Parathyroid adenoma (tissue), 2 donors: ENCODE measurements around the gene L1TD1.
"Not testable (repeated sequence)": the region's sequence is repeated elsewhere in the genome, so short reads cannot be mapped to it uniquely, and the experiment has no call there.

ENCODE experiments used
- H2AFZ ChIP-seq: fragments of 300-600 bp; sonication (generic); one replicate; pipeline ENCODE4 v1.7.0; 2017; ENCODE audit warnings: antibody characterized with exemption, mild to moderate bottlenecking
- H3K27ac ChIP-seq: fragments of 300-600 bp; sonication (generic); one replicate; pipeline ENCODE4 v1.7.0; 2017
- H3K27me3 ChIP-seq: fragments of 300-600 bp; sonication (generic); one replicate; pipeline ENCODE4 v1.7.0; 2017; ENCODE audit warnings: low read length; ENCODE audit not compliant: control insufficient read depth, insufficient read depth
- H3K36me3 ChIP-seq: fragments of 300-600 bp; sonication (generic); one replicate; pipeline ENCODE4 v1.7.0; 2017; ENCODE audit warnings: low read length; ENCODE audit not compliant: control insufficient read depth, insufficient read depth
- H3K4me1 ChIP-seq: fragments of 300-600 bp; sonication (generic); one replicate; pipeline ENCODE4 v1.7.0; 2017; ENCODE audit warnings: control low read depth
- H3K4me2 ChIP-seq: fragments of 300-600 bp; sonication (generic); one replicate; pipeline ENCODE4 v1.7.0; 2017; ENCODE audit warnings: low read length
- H3K4me3 ChIP-seq: fragments of 300-600 bp; sonication (generic); one replicate; pipeline ENCODE4 v1.7.0; 2017; ENCODE audit warnings: low read depth, low read length
- H3K79me2 ChIP-seq: fragments of 300-600 bp; sonication (generic); one replicate; pipeline ENCODE4 v1.7.0; 2017; ENCODE audit warnings: control low read depth
- H3K9ac ChIP-seq: fragments of 300-600 bp; sonication (generic); one replicate; pipeline ENCODE4 v1.7.0; 2017; ENCODE audit warnings: mild to moderate bottlenecking
- H3K9me3 ChIP-seq: fragments of 300-600 bp; sonication (generic); one replicate; pipeline ENCODE4 v1.7.0; 2017; ENCODE audit warnings: low read length; ENCODE audit not compliant: control insufficient read depth
- TF ChIP-seq, protein P1 (sequence below): fragments of 300-600 bp; sonication (generic); IDR thresholded peaks from one replicate; pipeline ENCODE4 v1.7.0; 2017; ENCODE audit warnings: antibody characterized with exemption, mild to moderate bottlenecking
- donor health status: primary hyperparathyroidism.

The L1TD1 gene

DNA sequence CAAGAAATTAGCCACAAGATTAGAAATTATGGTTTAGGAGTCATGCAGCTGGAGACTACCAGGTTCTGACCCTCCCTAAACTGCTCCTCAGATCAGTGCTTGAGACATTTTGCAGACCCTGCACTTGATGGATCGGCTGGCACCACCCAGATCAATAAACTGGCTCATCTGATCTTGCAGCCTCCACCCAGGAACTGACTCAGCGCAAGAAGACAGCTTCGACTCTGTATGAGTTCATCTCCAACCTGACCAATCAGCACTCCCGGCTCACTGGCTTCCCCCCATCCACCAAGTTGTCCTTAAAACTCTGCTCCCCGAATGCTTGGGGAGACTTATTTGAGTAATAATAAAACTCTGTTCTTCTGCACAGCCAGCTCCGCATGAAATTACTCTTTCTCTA lies 40.0 kb downstream of the L1TD1 start:
- Histone ChIP-seq H2AFZ (no peak overlapping the region), H3K79me2 (no peaks in the 10 kb centered on the region), H3K9ac (no peak overlapping the region), H3K4me3 (no peak overlapping the region), H3K36me3 (no peaks in the 10 kb centered on the region), H3K27me3 (no peaks in the 10 kb centered on the region), H3K4me1 (no peaks in the 10 kb centered on the region), H3K4me2 (no peak overlapping the region), H3K27ac (no peak overlapping the region), H3K9me3 (no peaks in the 10 kb centered on the region)
- TF ChIP-seq, protein P1, sequence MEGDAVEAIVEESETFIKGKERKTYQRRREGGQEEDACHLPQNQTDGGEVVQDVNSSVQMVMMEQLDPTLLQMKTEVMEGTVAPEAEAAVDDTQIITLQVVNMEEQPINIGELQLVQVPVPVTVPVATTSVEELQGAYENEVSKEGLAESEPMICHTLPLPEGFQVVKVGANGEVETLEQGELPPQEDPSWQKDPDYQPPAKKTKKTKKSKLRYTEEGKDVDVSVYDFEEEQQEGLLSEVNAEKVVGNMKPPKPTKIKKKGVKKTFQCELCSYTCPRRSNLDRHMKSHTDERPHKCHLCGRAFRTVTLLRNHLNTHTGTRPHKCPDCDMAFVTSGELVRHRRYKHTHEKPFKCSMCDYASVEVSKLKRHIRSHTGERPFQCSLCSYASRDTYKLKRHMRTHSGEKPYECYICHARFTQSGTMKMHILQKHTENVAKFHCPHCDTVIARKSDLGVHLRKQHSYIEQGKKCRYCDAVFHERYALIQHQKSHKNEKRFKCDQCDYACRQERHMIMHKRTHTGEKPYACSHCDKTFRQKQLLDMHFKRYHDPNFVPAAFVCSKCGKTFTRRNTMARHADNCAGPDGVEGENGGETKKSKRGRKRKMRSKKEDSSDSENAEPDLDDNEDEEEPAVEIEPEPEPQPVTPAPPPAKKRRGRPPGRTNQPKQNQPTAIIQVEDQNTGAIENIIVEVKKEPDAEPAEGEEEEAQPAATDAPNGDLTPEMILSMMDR: no peak

DNA sequence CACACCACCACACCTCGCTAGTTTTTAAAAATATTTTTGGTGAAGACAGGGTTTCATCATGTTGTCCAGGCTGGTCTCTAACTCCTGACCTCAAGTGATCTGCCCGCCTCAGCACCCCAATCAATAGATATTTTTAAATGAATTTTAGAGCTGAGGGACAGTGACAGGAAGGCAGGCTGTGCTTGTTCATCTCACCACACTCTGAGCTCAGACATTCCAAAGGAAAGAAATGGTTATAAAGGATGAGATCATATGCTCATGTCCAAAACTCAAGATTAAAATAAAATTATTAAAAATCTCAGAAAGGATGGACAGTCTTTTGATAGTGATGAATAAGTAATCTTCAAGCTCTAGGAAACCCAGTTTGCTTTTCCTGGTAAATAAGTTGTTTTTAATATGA lies 40.9 kb downstream of the L1TD1 start:
- H3K27ac ChIP-seq: no peak overlapping the region
- H3K9ac ChIP-seq: no peak overlapping the region
- no peaks in the 10 kb centered on the region for H3K4me1 ChIP-seq
- no peaks in the 10 kb centered on the region for H3K9me3 ChIP-seq
- no peaks in the 10 kb centered on the region for H3K79me2 ChIP-seq
- no peak overlapping the region for H2AFZ ChIP-seq
- no peak overlapping the region for H3K4me3 ChIP-seq
- TF ChIP-seq, protein P1: no peak
- H3K27me3 ChIP-seq: no peaks in the 10 kb centered on the region
- H3K4me2 ChIP-seq: no peak overlapping the region
- no peaks in the 10 kb centered on the region for H3K36me3 ChIP-seq

DNA sequence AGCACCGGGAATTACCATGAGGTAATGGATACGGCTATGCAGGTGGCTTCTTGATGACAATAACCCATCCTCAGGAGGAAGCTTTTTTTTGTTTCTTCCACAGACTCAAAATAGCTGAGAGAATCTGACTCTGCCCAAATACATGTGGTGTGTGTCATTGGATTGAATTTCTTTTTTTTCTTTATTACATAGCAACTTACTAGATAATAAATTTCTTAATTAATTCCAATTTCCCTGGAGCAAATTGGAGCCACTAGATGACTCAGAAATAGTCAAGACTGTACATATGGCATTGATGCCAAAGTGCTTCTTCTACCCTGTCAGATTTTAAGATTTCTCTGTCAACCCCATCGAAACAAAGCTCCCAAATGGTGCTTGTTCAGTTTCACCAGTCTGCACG lies 42.7 kb downstream of the L1TD1 start:
- Histone ChIP-seq H3K27me3 (no peaks in the 10 kb centered on the region), H3K9me3 (no peaks in the 10 kb centered on the region), H3K79me2 (no peaks in the 10 kb centered on the region), H3K9ac (no peak overlapping the region), H3K36me3 (no peaks in the 10 kb centered on the region), H3K4me3 (no peak overlapping the region), H3K4me1 (no peaks in the 10 kb centered on the region), H3K4me2 (no peak overlapping the region), H2AFZ (no peak overlapping the region), H3K27ac (no peak overlapping the region)
- TF ChIP-seq, protein P1: no peak

DNA sequence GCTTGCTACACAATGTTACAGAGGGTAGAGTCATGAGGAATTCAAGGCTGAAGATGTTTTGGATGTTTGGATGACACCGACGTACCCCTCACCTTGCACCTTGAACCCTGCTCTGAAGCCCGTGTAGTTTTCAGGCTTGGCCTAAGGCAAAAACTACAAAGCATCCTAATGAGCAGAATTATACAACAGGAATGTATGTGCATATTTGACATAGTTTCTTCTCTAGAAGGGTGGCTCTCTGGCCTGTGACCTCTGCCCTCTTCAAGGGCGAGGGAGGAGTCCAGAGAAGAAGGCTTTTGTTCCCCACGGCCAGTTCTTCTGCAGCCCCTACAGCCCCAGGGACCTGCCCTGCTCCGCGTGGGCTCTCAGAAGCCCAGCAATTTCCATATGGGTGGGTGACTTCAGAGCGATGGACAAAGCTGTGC lies 43.3 kb downstream of the L1TD1 start:
- no peak overlapping the region for H3K4me2 ChIP-seq

DNA sequence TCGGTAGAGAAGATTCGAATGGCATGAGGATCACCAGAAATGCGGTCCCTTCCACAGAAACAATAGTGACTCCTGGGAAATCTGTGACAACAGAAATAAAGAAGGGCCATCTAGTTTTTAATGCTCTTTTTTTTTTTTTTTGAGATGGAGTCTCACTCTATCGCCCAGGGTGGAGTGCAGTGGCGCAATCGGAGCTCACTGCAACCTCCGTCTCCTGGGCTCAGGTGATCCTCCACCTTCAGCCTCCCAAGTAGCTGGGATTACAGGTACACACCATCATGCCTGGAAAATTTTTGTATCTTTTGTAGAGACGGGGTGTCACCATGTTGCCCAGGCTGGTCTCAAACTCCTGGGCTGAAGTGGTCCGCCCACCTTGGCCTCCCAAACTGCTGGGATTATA lies 43.9 kb downstream of the L1TD1 start:
- no peak overlapping the region for H3K9ac ChIP-seq
- no peaks in the 10 kb centered on the region for H3K4me1 ChIP-seq
- H3K9me3 ChIP-seq: no peaks in the 10 kb centered on the region
- no peak overlapping the region for H3K27ac ChIP-seq
- no peak overlapping the region for H3K4me2 ChIP-seq
- H3K36me3 ChIP-seq: no peaks in the 10 kb centered on the region
- TF ChIP-seq, protein P1: no peak
- no peak overlapping the region for H2AFZ ChIP-seq
- no peaks in the 10 kb centered on the region for H3K27me3 ChIP-seq
- H3K79me2 ChIP-seq: no peaks in the 10 kb centered on the region
- no peak overlapping the region for H3K4me3 ChIP-seq

More for the DNA sequence above, 43.3 kb downstream of the L1TD1 start:
- no peaks in the 10 kb centered on the region for H3K9me3 ChIP-seq
- H3K9ac ChIP-seq: no peak overlapping the region
- no peaks in the 10 kb centered on the region for H3K27me3 ChIP-seq
- H2AFZ ChIP-seq: no peak overlapping the region
- no peak overlapping the region for H3K4me3 ChIP-seq
- no peaks in the 10 kb centered on the region for H3K36me3 ChIP-seq
- H3K79me2 ChIP-seq: no peaks in the 10 kb centered on the region
- TF ChIP-seq, protein P1: no peak
- H3K4me1 ChIP-seq: no peaks in the 10 kb centered on the region
- H3K27ac ChIP-seq: no peak overlapping the region

DNA sequence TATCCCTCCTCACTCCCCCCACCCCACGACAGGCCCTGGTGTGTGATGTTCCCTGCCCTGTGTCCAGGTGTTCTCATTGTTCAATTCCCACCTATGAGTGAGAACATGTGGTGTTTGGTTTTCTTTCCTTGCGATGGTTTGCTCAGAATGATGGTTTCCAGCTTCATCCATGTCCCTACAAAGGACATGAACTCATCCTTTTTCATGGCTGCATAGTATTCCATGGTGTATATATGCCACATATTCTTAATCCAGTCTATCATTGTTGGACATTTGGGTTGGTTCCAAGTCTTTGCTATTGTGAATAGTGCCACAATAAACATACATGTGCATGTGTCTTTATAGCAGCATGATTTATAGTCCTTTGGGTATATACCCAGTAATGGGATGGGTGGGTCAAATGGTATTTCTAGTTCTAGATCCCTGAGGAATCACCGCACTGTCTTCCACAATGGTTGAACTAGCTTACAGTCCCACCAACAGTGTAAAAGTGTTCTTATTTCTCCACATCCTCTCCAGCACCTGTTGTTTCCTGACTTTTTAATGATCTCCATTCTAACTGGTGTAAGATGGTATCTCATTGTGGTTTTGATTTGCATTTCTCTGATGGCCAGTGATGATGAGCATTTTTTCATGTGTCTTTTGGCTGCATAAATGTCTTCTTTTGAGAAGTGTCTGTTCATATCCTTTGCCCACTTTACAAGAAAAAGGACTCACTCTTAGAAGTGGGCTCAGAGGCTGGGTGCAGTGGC lies 45.2 kb downstream of the L1TD1 start:
- not testable (repeated sequence) for H3K27ac ChIP-seq, H3K36me3 ChIP-seq, H3K4me3 ChIP-seq, H3K4me1 ChIP-seq, H3K4me2 ChIP-seq, H3K9me3 ChIP-seq, H3K79me2 ChIP-seq, H2AFZ ChIP-seq, H3K27me3 ChIP-seq, H3K9ac ChIP-seq
